BE2C (cell line): ENCODE results near the gene INSYN2B.

Experiments used
- DNase-seq: peaks from one replicate; pipeline ENCODE4 v3.0.0-alpha.2; 2020
- H3K27me3 ChIP-seq: fragments of 250-450 bp; sonication (Bioruptor Pico); 2 replicates; pipeline ENCODE4 v1.5.1; 2020; ENCODE audit warnings: mild to moderate bottlenecking
- H3K36me3 ChIP-seq: fragments of 250-450 bp; sonication (Bioruptor Pico); 2 replicates; pipeline ENCODE4 v1.5.1; 2020; ENCODE audit warnings: mild to moderate bottlenecking
- H3K4me1 ChIP-seq: fragments of 250-450 bp; sonication (Bioruptor Pico); 2 replicates; pipeline ENCODE4 v1.5.1; 2020
- H3K4me3 ChIP-seq: 2 replicates; pipeline ENCODE4 v1.5.1; 2011; ENCODE audit warnings: low read depth, low read length
- H3K9me3 ChIP-seq: fragments of 250-450 bp; sonication (Bioruptor Pico); 2 replicates; pipeline ENCODE4 v1.5.1; 2020
- TF ChIP-seq, protein P1 (sequence below): IDR thresholded peaks from 2 replicates; pipeline ENCODE4 v1.5.1; 2012; ENCODE audit warnings: mild to moderate bottlenecking, low read depth, low read length

INSYN2B gene

DNA sequence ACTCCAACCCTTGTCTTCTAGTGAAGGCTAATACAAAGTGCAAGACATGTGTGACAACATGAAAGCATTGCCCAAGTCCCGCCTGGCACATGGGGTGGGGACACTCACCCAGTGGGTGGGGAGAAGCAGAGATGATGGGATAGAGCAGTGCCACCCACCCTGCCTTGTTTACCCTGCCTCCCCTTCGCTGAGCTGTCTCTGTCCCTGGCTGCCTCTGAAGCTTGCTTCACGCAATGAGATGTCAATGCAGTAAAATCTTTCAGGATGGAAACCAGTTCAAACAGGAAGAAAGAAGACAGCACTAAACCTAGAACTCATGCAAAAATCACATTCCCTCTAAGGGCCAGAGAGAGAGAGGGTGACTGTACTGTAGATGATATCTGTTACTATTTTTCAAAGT lies 148.0 kb downstream of the INSYN2B start:
- H3K36me3 ChIP-seq = no peaks in the 10 kb centered on the region
- H3K9me3 ChIP-seq = no peaks in the 10 kb centered on the region
- no peaks in the 10 kb centered on the region for H3K27me3 ChIP-seq
- no peak for DNase-seq
- no peak overlapping the region for H3K4me3 ChIP-seq
- TF ChIP-seq, protein P1, sequence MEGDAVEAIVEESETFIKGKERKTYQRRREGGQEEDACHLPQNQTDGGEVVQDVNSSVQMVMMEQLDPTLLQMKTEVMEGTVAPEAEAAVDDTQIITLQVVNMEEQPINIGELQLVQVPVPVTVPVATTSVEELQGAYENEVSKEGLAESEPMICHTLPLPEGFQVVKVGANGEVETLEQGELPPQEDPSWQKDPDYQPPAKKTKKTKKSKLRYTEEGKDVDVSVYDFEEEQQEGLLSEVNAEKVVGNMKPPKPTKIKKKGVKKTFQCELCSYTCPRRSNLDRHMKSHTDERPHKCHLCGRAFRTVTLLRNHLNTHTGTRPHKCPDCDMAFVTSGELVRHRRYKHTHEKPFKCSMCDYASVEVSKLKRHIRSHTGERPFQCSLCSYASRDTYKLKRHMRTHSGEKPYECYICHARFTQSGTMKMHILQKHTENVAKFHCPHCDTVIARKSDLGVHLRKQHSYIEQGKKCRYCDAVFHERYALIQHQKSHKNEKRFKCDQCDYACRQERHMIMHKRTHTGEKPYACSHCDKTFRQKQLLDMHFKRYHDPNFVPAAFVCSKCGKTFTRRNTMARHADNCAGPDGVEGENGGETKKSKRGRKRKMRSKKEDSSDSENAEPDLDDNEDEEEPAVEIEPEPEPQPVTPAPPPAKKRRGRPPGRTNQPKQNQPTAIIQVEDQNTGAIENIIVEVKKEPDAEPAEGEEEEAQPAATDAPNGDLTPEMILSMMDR = no peak
- no peaks in the 10 kb centered on the region for H3K4me1 ChIP-seq

- no peaks in the 10 kb centered on the region for H3K27me3 ChIP-seq
- no peak for DNase-seq
- H3K4me3 ChIP-seq = no peak overlapping the region
- H3K4me1 ChIP-seq = no peaks in the 10 kb centered on the region
- H3K9me3 ChIP-seq = no peaks in the 10 kb centered on the region
- TF ChIP-seq, protein P1 = no peak
- no peaks in the 10 kb centered on the region for H3K36me3 ChIP-seq
Observed at GRCh38 chr5:169831331-169831730, 149.0 kb downstream of the INSYN2B start.

DNA sequence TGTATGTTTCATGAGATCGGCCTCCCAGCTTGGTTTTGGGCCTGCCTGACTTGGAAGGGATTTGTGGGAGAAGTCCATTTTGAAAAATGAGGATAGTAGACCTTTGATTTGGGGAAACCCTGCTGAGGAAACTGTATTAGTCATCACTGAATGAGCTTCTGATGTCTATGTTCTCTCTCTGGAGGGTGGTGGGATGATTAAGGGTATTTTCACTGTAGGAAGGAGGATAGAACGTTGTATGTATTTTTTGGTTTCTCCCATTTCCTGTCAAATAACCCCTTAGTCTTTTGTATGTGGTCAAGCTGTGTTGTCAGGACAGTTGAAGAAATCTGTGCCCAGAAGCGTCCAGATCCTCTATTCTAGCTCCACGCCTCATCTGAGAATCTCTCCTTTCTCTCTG lies 151.9 kb downstream of the INSYN2B start:
- TF ChIP-seq, protein P1 = no peak
- no peak for DNase-seq
- Histone ChIP-seq H3K9me3 (no peaks in the 10 kb centered on the region), H3K27me3 (no peaks in the 10 kb centered on the region), H3K4me1 (no peaks in the 10 kb centered on the region), H3K36me3 (no peaks in the 10 kb centered on the region), H3K4me3 (no peak overlapping the region)

DNA sequence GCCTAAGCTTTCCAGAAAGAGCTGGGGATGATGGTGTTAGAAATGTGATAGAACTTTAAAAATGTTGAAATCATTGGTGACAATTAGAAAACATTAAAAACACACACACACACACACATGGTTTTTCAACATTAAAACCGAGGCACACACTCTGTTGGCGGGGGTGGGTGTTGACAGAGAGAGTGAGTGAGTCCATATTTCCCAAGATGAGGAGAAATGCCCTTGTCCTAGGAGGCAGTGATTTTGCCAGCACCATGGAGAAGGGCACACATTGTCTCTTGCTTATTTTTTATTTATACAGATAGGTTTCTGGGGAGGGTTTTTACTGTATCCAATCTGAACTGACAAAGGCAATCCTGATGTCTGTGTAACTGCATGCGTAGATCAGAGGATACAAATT lies 152.5 kb downstream of the INSYN2B start:
- Histone ChIP-seq H3K4me1 (no peaks in the 10 kb centered on the region), H3K36me3 (no peaks in the 10 kb centered on the region), H3K9me3 (no peaks in the 10 kb centered on the region), H3K27me3 (no peaks in the 10 kb centered on the region), H3K4me3 (no peak overlapping the region)
- TF ChIP-seq, protein P1 = no peak
- no peak for DNase-seq

- Histone ChIP-seq H3K36me3 (no peaks in the 10 kb centered on the region), H3K4me1 (no peaks in the 10 kb centered on the region), H3K9me3 (no peaks in the 10 kb centered on the region), H3K27me3 (no peaks in the 10 kb centered on the region), H3K4me3 (no peak overlapping the region)
- no peak for DNase-seq
- TF ChIP-seq, protein P1 = peak; percentile 22; the same call in 1 of the 2 replicates
Observed at GRCh38 chr5:169826618-169827017, 153.7 kb downstream of the INSYN2B start.

- Histone ChIP-seq H3K4me1 (no peaks in the 10 kb centered on the region), H3K9me3 (no peaks in the 10 kb centered on the region), H3K27me3 (no peaks in the 10 kb centered on the region), H3K36me3 (no peaks in the 10 kb centered on the region), H3K4me3 (no peak overlapping the region)
- no peak for DNase-seq
- TF ChIP-seq, protein P1 = no peak
Observed at GRCh38 chr5:169817031-169817430, 163.3 kb downstream of the INSYN2B start.
